CD4-positive, alpha-beta T cell treated with Interleukin-12 subunit alpha and Interleukin-12 subunit beta, for 1 hour (primary cell): ENCODE measurements around the gene TLR9.

Source experiments
- DNase-seq: peaks from one replicate; pipeline ENCODE4 v3.0.0-alpha.2; 2020

The TLR9 gene

DNA sequence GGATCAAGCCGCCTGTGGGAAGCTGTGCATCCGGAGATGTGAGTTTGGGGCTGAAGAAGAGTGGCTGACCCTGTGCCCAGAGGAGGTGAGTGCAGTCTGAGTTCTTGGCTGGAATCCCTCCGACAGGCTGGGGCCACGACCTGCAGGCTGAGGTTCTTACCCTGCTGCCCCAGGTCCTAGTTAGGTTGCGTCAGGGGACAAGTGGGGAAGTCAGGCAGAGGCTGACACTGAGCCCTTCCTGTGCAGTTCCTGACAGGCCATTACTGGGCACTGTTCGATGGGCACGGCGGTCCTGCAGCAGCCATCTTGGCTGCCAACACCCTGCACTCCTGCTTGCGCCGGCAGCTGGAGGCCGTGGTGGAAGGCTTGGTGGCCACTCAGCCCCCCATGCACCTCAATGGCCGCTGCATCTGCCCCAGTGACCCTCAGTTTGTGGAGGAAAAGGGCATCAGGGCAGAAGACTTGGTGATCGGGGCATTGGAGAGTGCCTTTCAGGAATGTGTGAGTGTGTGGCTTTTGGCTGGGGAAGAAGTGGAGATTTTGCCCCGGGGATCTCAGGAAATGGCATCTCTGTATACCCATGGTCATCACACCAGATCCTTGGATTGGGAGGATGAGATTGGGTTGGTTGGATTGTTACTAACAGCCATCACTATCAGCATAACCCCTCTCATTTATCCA, 21.4 kb upstream of the TLR9 start:
- no peak for DNase-seq

DNA sequence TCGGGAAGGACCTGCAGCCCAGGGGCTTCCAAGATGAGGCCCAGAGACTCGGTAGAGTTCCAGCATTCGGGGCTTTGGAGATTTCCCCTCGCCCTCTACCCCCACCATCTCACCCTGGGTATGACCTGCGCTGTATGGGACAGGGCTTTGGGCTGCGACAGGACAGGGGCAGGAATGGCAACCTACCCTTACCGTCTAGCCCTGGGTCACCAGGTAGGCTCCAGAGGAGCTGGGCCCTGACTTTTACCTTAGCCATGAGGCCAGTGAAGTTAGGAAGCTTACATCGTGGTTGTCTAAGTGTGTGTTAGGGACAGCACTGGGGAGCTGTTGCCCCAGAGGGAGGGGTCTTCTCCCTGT, 20.8 kb upstream of the TLR9 start:
- no peak for DNase-seq

DNA sequence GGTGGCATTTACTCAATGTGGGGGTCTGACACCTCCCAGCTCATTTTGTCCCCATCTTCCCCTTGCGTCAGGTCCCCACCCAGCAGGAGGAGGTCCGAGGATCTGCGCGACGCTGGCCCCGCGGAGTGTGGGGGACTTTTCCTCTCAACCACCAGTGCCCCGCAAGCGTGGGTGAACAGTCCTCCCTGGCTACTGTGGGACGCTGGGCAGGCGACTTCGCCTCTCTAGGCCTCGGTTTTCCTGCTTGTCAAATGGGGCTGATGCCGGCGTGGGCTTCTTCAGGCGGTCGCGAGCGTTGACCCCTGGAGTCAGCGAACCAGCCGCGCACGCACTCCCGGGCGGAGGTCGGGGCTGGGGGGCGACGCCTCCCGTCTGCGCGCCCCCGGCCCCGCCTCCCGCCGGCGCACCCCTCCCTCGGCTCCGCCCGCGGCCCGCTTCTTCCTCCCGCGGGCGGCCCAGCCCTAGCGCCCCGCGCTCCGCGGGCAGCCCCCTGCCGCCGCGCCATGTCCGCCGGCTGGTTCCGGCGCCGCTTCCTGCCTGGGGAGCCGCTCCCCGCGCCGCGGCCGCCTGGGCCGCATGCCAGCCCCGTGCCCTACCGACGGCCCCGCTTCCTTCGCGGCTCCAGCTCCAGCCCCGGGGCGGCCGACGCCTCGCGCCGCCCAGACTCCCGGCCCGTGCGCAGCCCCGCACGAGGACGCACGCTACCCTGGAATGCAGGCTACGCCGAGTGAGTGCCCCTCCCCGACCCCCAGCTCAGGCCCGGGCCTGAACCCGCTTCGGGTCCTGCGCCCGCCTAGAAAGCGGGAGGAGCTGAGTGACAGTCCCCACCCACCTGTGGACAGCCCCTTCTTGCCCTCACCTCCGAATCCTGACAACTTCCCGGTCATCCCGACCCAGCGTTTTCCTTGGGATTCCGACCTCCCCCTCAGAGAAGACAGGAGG, 20.1 kb upstream of the TLR9 start, which contains the start of gene PPM1M:
PPM1M (plus strand) TSS at position 438 of the 942 bp plus-strand sequence; CDS start at position 504, 66 bp downstream.
- DNase-seq, result peak; percentile 80

DNA sequence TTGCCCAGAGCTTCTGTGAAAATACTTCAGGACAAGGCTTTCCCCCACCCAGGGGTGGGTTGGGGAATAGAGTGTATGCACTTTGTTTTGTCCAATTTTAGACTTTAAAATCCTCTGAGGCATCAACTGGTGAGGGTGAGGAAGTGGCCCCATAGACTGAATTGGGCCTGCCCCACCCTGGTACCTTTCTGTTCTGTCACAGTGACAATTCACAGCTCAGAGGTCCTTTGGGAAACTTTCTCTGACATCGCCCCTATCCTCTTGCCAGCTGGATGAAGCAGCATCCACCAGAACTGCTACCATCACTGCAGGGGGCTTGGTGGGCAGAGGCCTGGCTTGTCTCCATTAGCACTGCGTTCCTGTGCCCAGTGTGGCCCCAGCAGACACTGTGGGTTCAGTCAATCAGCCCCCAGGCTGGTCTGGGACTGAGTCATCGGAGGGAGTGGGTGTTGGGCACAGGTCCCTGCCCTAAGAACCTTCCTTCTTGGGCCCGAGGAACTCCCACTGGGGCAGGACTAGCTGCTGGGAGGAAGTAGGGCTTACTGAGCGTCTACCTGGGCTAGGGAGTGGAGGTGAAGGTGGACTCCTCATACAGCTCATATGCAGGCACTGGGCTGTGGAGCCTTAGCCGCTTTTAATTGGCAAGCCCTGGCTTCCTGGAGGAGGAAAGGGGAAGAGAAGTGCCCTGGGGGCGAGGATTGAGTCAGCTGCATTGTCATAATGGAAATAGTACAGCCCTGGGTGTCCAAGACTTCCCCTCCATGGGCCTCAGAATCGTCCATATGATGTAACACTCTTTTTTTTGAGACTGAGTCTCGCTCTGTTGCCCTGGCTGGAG, 18.6 kb upstream of the TLR9 start:
- DNase-seq, result no peak

DNA sequence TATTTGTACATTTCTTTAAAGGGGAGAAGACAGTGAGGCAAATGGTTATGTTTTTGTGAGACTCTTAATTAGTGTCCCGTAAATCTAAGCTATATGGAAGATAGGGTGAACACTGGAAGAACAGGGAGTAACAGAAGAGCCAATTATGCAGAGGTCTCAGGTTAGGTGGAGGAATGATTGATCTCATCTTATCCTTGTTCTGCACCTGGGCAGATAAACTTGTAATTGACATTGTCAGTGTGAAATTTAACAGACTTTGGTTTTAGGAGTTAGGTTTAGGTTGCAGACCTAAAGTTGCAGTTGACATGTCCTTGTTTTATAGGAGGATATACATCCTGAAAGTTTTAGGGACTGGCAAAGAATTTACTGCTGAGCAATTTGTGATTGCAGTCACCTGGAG, 16.6 kb upstream of the TLR9 start:
- DNase-seq, result no peak

DNA sequence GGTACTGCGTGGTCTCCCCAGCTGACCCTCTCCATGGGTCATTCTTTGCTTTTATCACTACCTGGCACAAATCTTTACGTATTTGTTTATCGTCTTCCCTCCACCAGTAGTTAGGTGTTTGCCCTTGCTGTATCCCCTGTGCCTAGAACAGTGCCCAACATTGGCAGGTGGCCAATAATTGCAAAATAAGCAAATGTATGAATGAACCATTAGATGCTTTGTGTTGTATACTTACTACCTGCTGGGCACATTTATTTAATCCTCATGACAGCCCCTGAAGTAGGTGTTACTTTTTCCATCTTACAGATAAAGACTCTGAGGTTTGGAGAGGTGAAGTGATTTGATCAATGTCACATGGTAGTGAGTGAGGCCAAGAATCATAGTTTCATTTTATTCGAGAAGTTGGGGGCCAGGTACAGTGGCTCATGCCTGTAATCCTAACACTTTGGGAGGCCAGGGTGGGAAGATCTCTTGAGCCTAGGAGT, 15.5 kb upstream of the TLR9 start:
- no peak for DNase-seq

DNA sequence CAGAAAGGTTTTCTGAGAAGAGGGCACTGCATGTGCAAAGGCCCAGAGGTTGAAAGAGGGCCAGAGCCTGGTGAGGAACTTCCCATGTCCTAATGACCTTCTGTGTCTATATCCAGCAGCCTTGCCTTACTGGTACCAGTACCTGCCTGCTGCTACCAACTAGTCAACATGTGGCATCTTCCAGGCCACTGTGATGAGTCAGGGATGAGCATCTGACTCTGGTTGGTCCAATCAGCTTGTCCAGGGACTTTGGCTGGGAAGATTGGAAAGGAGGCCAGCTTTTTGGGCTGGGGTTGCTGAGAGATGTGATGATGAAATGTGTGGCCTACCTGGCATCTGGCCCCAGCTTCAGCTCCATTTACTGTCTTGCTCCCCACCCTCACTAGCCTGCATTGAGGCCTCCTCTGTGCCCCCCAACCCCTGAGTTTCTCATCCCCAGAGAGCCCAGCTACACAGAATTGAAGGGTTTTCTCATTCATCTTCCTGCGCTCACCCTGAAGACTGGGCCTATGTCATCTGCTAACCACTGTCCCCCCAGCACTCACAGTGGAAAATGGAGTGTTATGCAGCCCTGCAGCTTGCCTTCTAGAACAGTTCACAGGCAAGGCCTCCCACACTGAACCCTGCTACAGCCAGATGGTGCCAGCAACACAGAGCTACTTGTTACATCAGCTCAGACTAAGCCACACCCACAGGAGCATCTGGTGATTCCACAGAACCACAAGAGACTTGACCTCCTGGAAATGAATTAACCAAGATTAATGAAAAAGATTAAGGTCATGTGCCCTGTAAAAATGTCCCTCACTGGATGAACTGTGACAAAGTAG, 14.8 kb upstream of the TLR9 start:
- peak; percentile 68 for DNase-seq

DNA sequence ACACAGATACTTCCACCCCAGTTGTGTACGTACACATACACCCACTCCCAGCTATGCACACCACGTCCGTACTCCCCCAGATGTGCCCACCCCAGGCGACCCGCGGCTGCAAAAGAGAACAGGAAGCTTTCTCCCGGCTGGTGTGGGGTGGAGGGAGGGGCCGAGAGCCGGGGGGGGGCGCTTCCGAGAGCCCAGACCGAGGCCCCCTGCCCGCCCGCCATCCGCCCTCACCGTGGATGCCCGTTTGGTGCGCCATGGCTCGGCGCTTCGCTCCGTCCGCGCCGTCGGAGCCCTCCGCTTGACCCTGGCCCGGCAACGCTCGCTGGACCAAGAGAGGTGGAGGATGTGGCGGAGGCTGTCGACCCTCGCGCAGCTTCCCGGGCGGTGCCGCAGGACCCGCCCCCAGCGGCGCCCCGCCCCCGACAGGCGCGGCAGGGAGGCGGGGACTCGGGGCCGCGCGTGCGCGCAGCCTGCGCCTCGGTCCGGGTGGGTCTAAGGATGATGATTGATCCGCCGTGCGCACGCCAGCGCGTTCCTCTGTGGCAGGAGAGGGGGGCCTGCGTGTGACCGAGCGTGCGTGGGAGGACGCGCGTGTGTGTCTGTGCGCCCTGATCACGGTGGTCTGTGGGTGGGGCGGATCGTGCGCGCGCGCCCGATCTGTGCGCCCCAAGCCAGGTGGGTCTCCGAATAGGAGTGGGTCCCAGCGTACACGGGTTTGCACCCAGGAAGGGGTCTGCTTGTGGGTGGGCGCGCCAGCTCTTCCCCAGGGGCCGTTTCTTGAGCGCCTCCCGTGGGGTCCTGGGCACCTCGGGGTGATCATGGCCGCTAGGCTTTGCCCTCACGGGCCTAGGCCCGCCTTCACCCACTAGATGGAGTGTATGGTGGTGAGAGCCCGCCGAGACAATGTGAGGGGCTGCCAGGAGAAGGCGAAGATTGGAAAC, 13.6 kb upstream of the TLR9 start, which contains the start of gene TWF2:
TWF2 (minus strand) TSS at position 398 of the 941 bp plus-strand sequence; CDS start at position 256, 142 bp downstream.
- DNase-seq, result peak; percentile 88

DNA sequence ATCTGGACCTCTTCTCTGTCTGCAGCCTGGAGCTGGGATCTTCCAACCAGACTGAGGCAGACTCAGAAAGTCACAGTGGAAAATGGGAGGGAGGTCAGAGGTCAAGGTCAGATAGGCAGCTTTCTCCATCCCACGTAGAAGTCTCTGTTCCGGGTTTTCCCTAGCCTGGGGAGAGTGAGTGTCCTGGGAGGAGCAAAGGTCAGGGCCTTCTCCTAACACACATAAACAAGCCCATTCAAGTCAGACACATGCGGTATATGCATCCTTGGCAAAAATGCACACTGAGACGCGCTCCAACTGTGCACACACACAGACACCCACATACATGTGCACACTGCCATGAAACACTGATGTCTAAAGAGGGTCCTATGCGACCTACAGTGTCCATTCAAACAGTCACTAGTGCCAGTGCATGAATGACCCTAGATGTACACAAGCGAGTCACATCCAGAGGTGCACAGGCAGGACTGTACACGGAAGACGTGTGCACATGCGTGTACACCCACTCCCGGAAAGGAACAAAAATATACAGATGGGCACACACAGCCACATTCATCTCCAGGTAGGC, 12.8 kb upstream of the TLR9 start:
- DNase-seq, result no peak

DNA sequence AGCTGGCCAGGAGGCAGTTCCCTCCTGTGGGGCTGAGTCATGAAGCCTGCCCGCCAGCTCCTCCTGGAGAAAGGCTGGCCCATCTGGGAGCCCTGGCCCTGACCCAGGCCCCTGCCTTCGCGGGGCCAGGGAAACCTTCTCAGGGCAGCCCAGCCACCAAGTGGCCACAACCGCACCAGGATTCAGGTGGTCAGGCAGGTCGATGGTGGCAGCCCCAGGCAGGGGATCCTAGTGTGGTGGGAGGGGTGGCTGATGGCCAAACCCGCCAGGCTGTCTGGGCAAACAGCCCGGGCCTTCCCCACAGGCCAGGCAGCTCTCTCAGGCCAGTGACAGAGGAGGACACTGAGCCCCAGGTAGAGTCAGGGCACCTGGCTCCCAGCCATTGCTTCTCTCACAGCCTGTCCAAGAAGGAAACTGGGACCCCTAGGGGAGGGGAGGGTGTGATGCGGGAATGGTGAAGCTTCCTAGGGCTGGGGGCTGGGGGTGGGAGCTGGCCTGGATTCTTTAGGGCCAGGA, 12.3 kb upstream of the TLR9 start:
- no peak for DNase-seq

DNA sequence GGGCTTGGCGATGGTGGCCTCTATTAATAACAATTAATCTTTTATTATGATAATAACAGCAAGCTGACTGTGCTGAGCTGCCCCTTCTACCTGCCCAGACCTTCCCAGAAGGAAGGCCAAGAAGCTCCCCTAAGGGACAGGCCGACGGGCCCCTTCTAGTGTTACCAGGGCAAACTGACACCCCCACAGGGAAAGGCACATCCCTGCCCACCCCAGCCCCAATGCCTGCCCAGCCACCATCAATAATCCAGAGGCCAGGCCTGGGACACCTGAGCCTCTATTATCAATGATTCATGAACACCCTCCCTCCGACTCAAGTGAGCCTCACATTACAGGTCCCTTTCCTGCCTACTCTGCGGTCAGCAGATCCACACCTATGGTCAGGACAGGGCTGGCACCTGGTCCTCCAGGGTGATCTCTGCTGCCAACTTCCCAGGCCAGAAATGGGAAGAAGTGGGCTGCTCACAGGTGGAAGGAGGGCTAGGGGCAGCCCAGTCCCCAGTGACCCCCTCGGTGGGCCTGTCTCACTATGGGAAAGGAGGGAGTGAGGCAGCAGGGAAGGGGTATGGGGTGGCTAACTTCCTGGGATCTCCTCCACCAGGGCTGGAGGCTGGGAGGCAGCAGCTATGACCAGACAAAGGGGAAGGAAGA, 11.7 kb upstream of the TLR9 start:
- no peak for DNase-seq

DNA sequence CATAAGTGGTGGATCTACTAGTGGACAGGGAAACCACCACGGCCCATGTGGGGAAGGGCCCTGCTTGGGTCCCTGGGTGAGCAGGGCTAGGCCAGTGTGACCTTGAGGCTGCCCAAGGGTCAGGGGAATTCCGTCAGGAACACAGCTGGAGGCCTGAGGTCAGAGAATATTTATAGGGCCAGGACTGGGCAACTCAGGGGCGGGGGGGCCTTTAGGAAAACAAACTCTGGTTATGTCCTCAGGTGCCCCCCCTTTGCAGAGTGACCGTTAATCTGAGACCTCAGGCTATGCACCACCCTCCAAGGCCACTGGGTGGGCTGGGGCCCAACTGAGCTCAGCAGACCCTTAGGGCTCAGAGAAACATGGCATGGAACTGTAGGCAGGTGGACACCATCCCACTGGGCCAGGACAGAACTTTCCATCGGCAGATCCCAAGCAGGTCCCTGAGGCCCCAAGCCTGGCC, 11.0 kb upstream of the TLR9 start:
- DNase-seq, result no peak

DNA sequence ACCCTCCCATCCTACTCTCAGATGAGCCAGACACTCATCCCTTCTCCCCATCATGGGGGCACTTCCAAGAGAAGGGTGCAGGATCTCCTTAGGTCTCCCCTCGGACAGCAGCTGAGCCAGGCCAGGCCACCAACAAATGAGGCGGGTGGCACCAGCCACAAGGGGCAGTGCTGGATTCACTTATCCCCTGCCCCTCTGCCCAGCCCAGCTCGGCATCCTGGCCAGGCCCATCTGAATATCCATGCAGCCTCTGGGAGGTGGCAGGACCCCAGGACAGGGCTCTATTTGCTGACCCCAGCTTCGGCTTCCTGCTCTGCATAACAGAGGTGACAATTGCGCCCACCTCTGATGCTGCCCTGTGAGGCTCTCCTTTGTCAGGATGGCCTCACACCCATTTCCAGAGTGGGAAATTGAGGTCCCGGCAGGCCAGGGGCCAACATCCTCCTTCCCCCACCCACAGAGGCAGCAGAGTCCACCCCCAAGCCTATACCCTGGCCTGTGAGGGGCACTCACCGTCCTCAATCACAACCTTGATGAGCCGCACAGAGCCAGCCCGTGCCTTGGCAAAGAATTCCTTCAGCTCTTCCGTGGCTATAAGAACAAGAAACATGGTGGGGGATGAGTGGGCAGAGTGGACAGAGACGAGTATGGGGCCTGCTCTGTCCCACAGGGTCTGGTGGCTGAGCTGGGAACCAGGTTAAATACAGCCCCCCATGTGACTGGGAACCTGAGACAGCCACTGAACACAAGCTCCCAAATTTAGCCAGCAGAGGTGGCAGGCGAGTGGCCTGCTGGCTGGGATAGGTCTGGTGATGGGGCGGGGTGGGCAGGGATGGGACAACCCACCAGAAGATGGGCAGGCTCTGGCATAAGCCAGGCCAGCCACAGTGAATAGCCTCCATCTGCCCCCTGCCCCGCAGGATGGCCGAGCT, 9.3 kb upstream of the TLR9 start:
- no peak for DNase-seq

DNA sequence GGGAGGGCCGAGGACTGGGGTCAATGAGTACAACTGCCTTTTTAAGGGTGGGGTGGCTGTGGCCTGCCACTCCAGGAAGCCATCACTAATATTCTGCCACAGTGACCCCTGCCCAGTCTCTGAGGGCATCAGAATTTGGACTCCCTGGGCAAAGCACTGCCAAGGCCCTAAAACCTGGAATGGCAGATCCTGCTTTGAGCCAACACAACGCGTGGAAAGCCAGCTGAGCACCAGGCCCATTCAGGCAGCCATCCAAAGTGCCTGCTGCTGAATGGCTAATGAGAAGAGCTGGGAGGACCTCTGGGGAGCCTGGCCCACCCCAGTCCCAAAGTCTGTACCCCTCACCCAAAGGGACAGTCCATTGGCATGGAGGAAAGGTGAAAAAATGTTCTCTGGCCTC, 8.5 kb upstream of the TLR9 start:
- DNase-seq, result no peak

DNA sequence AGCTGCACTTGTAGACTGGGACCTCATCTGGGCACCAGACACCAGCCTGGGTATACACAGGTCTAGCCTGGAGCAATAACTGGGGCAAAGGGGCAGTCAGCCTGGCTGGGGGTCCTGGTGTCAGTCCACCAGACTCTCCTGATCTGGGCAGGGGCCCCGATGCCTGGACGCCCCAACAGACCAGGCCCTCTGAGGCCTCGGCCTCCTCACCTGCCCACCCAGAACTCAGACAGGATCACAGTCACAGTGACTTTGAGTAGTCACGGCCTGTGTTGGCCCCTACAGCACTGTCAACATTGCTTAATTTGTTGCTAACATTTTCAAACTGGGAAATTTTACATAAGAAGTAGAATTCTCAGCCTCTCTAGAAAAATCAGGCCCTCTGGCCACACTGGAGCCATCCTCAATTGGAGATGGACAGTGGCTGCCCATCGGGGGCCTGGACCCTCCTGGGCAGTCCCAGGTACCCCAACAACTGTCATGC, 7.7 kb upstream of the TLR9 start:
- DNase-seq, result no peak

DNA sequence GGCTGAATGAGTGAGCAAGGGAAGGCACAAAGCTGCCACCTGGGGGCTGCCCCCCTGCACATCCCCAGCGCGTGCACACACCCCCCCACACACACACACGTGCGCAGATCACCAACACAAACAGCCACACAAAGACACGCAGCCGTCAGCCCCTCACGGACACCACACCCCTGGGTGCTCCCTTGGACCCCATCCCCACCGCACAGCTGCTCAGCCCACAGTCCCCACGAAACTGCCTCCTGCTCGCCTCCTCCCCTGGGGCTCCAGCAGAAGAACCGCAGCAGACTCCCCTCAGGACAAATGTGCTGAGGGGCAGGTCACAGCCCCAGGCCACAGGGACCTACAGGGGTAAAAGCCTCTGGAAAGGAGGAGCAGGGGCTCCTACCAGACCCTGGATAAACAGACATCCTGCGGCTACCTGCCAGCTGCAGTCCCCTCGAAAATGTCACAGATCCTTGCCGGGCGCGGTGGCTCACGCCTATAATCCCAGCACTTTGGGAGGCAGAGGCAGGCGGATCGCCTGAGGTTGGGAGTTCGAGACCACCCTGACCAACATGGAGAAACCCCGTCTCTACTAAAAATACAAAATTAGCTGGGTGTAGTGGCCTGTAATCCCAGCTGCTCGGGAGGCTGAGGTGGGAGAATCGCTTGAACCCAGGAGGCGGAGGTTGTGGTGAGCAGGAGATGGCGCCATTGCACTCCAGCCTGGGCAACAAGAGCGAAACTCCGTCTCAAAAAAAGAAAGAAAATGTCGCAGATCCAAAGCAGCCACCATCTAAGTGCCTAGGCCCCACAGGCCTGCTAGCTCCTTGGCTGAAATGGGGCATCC, 7.0 kb upstream of the TLR9 start:
- peak; percentile 47 for DNase-seq
